ENCODE results near the gene TPPP2. TPM values are rescaled to one million over a fixed set of nuclear protein-coding genes. Genes with fewer than 3 reads are reported as not detected.

The TPPP2 gene
- polyA plus RNA-seq, 1 experiment: not detected

GRCh38 chr14:21041676-21042433, 11.8 kb downstream of the TPPP2 start, which contains the start of gene RNASE7:
Gene RNASE7, plus strand, starts transcription at chr14:21042362. Its CDS starts 631 bp downstream, at chr14:21042993.
- no peak within 1 kb of the TSS for H3K27ac ChIP-seq (ENCODE audit: low read depth, low read length)
- DNase-seq (ENCODE audit: low read depth, low spot score): no peak
- no peak within 1 kb of the TSS for H3K4me3 ChIP-seq (ENCODE audit: low read depth, low read length)
- peaks cover 23% of the 10 kb centered on the region for H3K27me3 ChIP-seq (ENCODE audit: control insufficient read depth, insufficient read depth, low read length)
- ChIA-PET CTCF (interaction anchor here (0.5 to 4.0 kb wide), 5 partner anchors 25 to 183 kb away, joined by 3 to 170 read pairs (median 18); no protein-coding TSS in a partner anchor), POLR2A (no interaction called here)
- no peaks in the 10 kb centered on the region for H3K9me3 ChIP-seq (ENCODE audit: control insufficient read depth, insufficient read depth, low read length)
- TF ChIP-seq CTCF (IDR thresholded peaks at IDR 0.05; ENCODE audit: low read depth, low read length): no peak

GRCh38 chr14:21042918-21043317, 12.9 kb downstream of the TPPP2 start:
- peaks cover 21% of the 10 kb centered on the region for H3K27me3 ChIP-seq (ENCODE audit: control insufficient read depth, insufficient read depth, low read length)
- ChIA-PET POLR2A (no interaction called here), CTCF (interaction anchor here (0.5 to 2.2 kb wide), 5 partner anchors 28 to 61 kb away, joined by 3 to 22 read pairs (median 7); no protein-coding TSS in a partner anchor)
- no peaks in the 10 kb centered on the region for H3K9me3 ChIP-seq (ENCODE audit: control insufficient read depth, insufficient read depth, low read length)
- H3K27ac ChIP-seq (ENCODE audit: low read depth, low read length): no peak overlapping the region
- TF ChIP-seq CTCF (IDR thresholded peaks at IDR 0.05; ENCODE audit: low read depth, low read length): no peak
- no peak for DNase-seq (ENCODE audit: low read depth, low spot score)
- H3K4me3 ChIP-seq (ENCODE audit: low read depth, low read length): no peak overlapping the region

- H3K27me3 ChIP-seq (ENCODE audit: control insufficient read depth, insufficient read depth, low read length): peaks cover 21% of the 10 kb centered on the region
- ChIA-PET POLR2A (no interaction called here), CTCF (interaction anchor here (0.8 to 2.2 kb wide), 7 partner anchors 25 to 73 kb away, joined by 3 to 22 read pairs (median 3); no protein-coding TSS in a partner anchor)
- no peaks in the 10 kb centered on the region for H3K9me3 ChIP-seq (ENCODE audit: control insufficient read depth, insufficient read depth, low read length)
- no peak overlapping the region for H3K4me3 ChIP-seq (ENCODE audit: low read depth, low read length)
- DNase-seq (ENCODE audit: low read depth, low spot score): no peak
- TF ChIP-seq CTCF (IDR thresholded peaks at IDR 0.05; ENCODE audit: low read depth, low read length): no peak
- H3K27ac ChIP-seq (ENCODE audit: low read depth, low read length): no peak overlapping the region
Measured at GRCh38 chr14:21043387-21043973, 13.5 kb downstream of the TPPP2 start.

GRCh38 chr14:21043974-21044618, 14.1 kb downstream of the TPPP2 start:
- no peak for DNase-seq (ENCODE audit: low read depth, low spot score)

More at GRCh38 chr14:21043974-21044618, 14.1 kb downstream of the TPPP2 start:
- no peak for TF ChIP-seq CTCF (IDR thresholded peaks at IDR 0.05; ENCODE audit: low read depth, low read length)
- H3K27me3 ChIP-seq (ENCODE audit: control insufficient read depth, insufficient read depth, low read length): peaks cover 21% of the 10 kb centered on the region
- H3K27ac ChIP-seq (ENCODE audit: low read depth, low read length): no peak overlapping the region
- no peaks in the 10 kb centered on the region for H3K9me3 ChIP-seq (ENCODE audit: control insufficient read depth, insufficient read depth, low read length)
- no peak overlapping the region for H3K4me3 ChIP-seq (ENCODE audit: low read depth, low read length)
- ChIA-PET CTCF (interaction anchor here (0.8 to 2.2 kb wide), 7 partner anchors 24 to 73 kb away, joined by 3 to 22 read pairs (median 3); no protein-coding TSS in a partner anchor), POLR2A (no interaction called here)
